IMR-90 (cell line): ENCODE results near the gene DUSP3. TPM values are rescaled to one million over a fixed set of nuclear protein-coding genes. Genes with fewer than 3 reads are reported as not detected.

ENCODE experiments used
- ATAC-seq: fragments of 200-7000 bp; cut with Tn5 transposase; 2 replicates; pipeline ENCODE4 v1.9.1; 2020; ENCODE audit warnings: low read depth, mild to moderate bottlenecking, moderate library complexity
- BruUV-seq: library from RNA; stranded (reverse); fragments of 400-500 nt; replicated peaks from 2 replicates; lab custom pipeline; 2021; lab: Mats Ljungman, UMichigan
- CTCF ChIA-PET: fragments of 300-600 bp; formaldehyde crosslinking; extraction: SDS; loops from one replicate; lab custom pipeline; 2021; ENCODE audit warnings: antibody characterized with exemption; lab: Yijun Ruan, JAX
- POLR2A ChIA-PET: fragments of 300-600 bp; sonication (Branson Sonifier 250); formaldehyde crosslinking; loops from one replicate; lab custom pipeline; 2022; ENCODE audit warnings: antibody characterized with exemption; ENCODE audit not compliant: unreplicated experiment; lab: Charles Lee
- DNase-seq: peaks from one replicate; pipeline ENCODE4 v3.0.0; 2013
- H2AFZ ChIP-seq: replicated peaks from 2 replicates; pipeline ENCODE3; 2013; ENCODE audit warnings: low read length, mild to moderate bottlenecking; ENCODE audit not compliant: poor library complexity
- H2AK5ac ChIP-seq: 2 replicates; pipeline ENCODE4 v1.6.1; 2013; ENCODE audit warnings: low read depth, low read length, inconsistent platforms
- H2AK9ac ChIP-seq: replicated peaks from 2 replicates; pipeline ENCODE3; 2013; ENCODE audit warnings: mild to moderate bottlenecking, low read depth, low read length, moderate library complexity; ENCODE audit not compliant: poor library complexity
- H2BK120ac ChIP-seq: 2 replicates; pipeline ENCODE4 v1.6.1; 2013; ENCODE audit warnings: low read depth, low read length, inconsistent platforms
- H2BK15ac ChIP-seq: 3 replicates; pipeline ENCODE4 v1.6.1; 2013; ENCODE audit warnings: low read depth, low read length, inconsistent platforms
- H2BK20ac ChIP-seq: 2 replicates; pipeline ENCODE4 v1.6.1; 2013; ENCODE audit warnings: low read depth, mild to moderate bottlenecking, inconsistent platforms, low read length, moderate library complexity
- H2BK5ac ChIP-seq: 2 replicates; pipeline ENCODE4 v1.6.1; 2013; ENCODE audit warnings: mild to moderate bottlenecking, low read depth, low read length, inconsistent platforms; ENCODE audit not compliant: poor library complexity, severe bottlenecking
- H3K14ac ChIP-seq: replicated peaks from 2 replicates; pipeline ENCODE4 v1.6.1; 2013; ENCODE audit warnings: low read depth, low read length, inconsistent platforms
- H3K18ac ChIP-seq: 2 replicates; pipeline ENCODE4 v1.6.1; 2013; ENCODE audit warnings: low read depth, low read length, control low read depth
- H3K23ac ChIP-seq: 2 replicates; pipeline ENCODE4 v1.6.1; 2013; ENCODE audit warnings: low read depth, low read length, inconsistent platforms
- H3K27ac ChIP-seq: 2 replicates; pipeline ENCODE4 v1.5.1; 2013; ENCODE audit warnings: mild to moderate bottlenecking, control low read depth, low read length; ENCODE audit not compliant: insufficient read depth
- H3K27me3 ChIP-seq: 2 replicates; pipeline ENCODE4 v1.6.1; 2013; ENCODE audit warnings: low read length; ENCODE audit not compliant: control insufficient read depth, insufficient read depth
- H3K36me3 ChIP-seq: 2 replicates; pipeline ENCODE4 v1.6.1; 2013; ENCODE audit warnings: low read length, mixed read lengths; ENCODE audit not compliant: control insufficient read depth, insufficient read depth
- H3K4ac ChIP-seq: 2 replicates; pipeline ENCODE4 v1.6.1; 2013; ENCODE audit warnings: low read depth, low read length, inconsistent platforms
- H3K4me1 ChIP-seq: 2 replicates; pipeline ENCODE4 v1.6.1; 2013; ENCODE audit warnings: low read length, mixed read lengths; ENCODE audit not compliant: control insufficient read depth, insufficient read depth
- H3K4me2 ChIP-seq: 2 replicates; pipeline ENCODE4 v1.6.1; 2013; ENCODE audit warnings: low read depth, mild to moderate bottlenecking, control low read depth, low read length, moderate library complexity
- H3K4me3 ChIP-seq: 2 replicates; pipeline ENCODE4 v1.5.1; 2013; ENCODE audit warnings: low read depth, mild to moderate bottlenecking, control low read depth, low read length, moderate library complexity; ENCODE audit not compliant: insufficient read depth
- H3K56ac ChIP-seq: 2 replicates; pipeline ENCODE4 v1.6.1; 2013; ENCODE audit warnings: low read length, inconsistent platforms; ENCODE audit not compliant: insufficient read depth; ENCODE audit errors: extremely low read depth
- H3K79me1 ChIP-seq, 2 experiments: 2 replicates each; pipeline ENCODE4 v1.6.1; 2013; ENCODE audit warnings: low read length in 2 of 2, inconsistent platforms in 1 of 2, low read depth in 1 of 2
- H3K9ac ChIP-seq: 2 replicates; pipeline ENCODE4 v1.6.1; 2013; ENCODE audit warnings: low read depth, low read length, control low read depth
- H3K9me1 ChIP-seq: 2 replicates; pipeline ENCODE4 v1.6.1; 2013; ENCODE audit warnings: low read length, inconsistent platforms; ENCODE audit not compliant: insufficient read depth
- H3K9me3 ChIP-seq: 2 replicates; pipeline ENCODE4 v1.6.1; 2013; ENCODE audit warnings: low read length; ENCODE audit not compliant: control insufficient read depth, insufficient read depth
- H4K20me1 ChIP-seq: 2 replicates; pipeline ENCODE4 v1.6.1; 2013; ENCODE audit warnings: low read length, inconsistent platforms; ENCODE audit not compliant: insufficient read depth
- H4K5ac ChIP-seq: 2 replicates; pipeline ENCODE4 v1.6.1; 2013; ENCODE audit warnings: mild to moderate bottlenecking, low read depth, low read length, control low read depth
- H4K8ac ChIP-seq, 2 experiments: 2 replicates each; pipeline ENCODE4 v1.6.1; 2013; ENCODE audit warnings: low read depth in 2 of 2, low read length in 2 of 2, control low read depth in 1 of 2, inconsistent platforms in 1 of 2
- H4K91ac ChIP-seq: 2 replicates; pipeline ENCODE4 v1.6.1; 2013; ENCODE audit warnings: low read depth, low read length, inconsistent platforms; ENCODE audit not compliant: insufficient read depth
- BHLHE40 ChIP-seq: fragments of 150-350 bp; IDR thresholded peaks from 2 replicates; pipeline ENCODE4 v1.6.1; 2016; ENCODE audit warnings: mild to moderate bottlenecking, low read depth, low read length
- CEBPB ChIP-seq: IDR thresholded peaks from 2 replicates; pipeline ENCODE4 v1.6.1; 2012; ENCODE audit warnings: low read depth, low read length, improper control_type of control experiment
- CHD1 ChIP-seq: IDR thresholded peaks from 2 replicates; pipeline ENCODE4 v1.6.1; 2012; ENCODE audit warnings: low read depth, low read length, improper control_type of control experiment
- ELK1 ChIP-seq: fragments of 150-350 bp; IDR thresholded peaks from 2 replicates; pipeline ENCODE4 v1.6.1; 2016; ENCODE audit warnings: low read depth, mild to moderate bottlenecking, low read length, moderate library complexity, borderline replicate concordance
- FOS ChIP-seq: fragments of 150-350 bp; IDR thresholded peaks from 2 replicates; pipeline ENCODE4 v1.6.1; 2016; ENCODE audit warnings: low read depth, low read length
- MAFK ChIP-seq: IDR thresholded peaks from 2 replicates; pipeline ENCODE4 v1.6.1; 2012; ENCODE audit warnings: low read depth, low read length, improper control_type of control experiment
- MAZ ChIP-seq: IDR thresholded peaks from 2 replicates; pipeline ENCODE4 v1.6.1; 2012; ENCODE audit warnings: low read depth, mild to moderate bottlenecking, low read length, improper control_type of control experiment, moderate library complexity, borderline replicate concordance
- MXI1 ChIP-seq: IDR thresholded peaks from 2 replicates; pipeline ENCODE4 v1.6.1; 2012; ENCODE audit warnings: low read depth, mild to moderate bottlenecking, low read length, moderate library complexity, borderline replicate concordance
- NFE2L2 ChIP-seq: fragments of 150-350 bp; IDR thresholded peaks from 2 replicates; pipeline ENCODE4 v1.6.1; 2016; ENCODE audit warnings: low read depth, mild to moderate bottlenecking, low read length
- POLR2A ChIP-seq: IDR thresholded peaks from 2 replicates; pipeline ENCODE4 v1.6.1; 2012; ENCODE audit warnings: mild to moderate bottlenecking, low read depth, low read length
- RAD21 ChIP-seq: IDR thresholded peaks from 2 replicates; pipeline ENCODE4 v1.6.1; 2012; ENCODE audit warnings: low read length, improper control_type of control experiment
- RCOR1 ChIP-seq: IDR thresholded peaks from 2 replicates; pipeline ENCODE4 v1.6.1; 2012; ENCODE audit warnings: mild to moderate bottlenecking, low read length, improper control_type of control experiment; ENCODE audit not compliant: insufficient replicate concordance
- RFX5 ChIP-seq: IDR thresholded peaks from 2 replicates; pipeline ENCODE4 v1.8.0; 2012; ENCODE audit warnings: low read depth, mild to moderate bottlenecking, low read length, moderate library complexity
- SMC3 ChIP-seq: fragments of 150-350 bp; IDR thresholded peaks from 2 replicates; pipeline ENCODE4 v1.6.1; 2016; ENCODE audit warnings: low read depth, mild to moderate bottlenecking, antibody characterized with exemption, low read length, moderate library complexity
- WGBS, 2 experiments: methylation state at CpG; one replicate each; pipeline versions ENCODE4 v1.1.5 to v1.1.7; 2013; ENCODE audit warnings: missing lambda C conversion rate in 2 of 2; ENCODE audit not compliant: insufficient read length in 1 of 2; ENCODE audit errors: extremely low coverage in 2 of 2; 5-methylcytosine and 5-hydroxymethylcytosine counted together
- dilution Hi-C: fragments of 300-500 bp; cut with HindIII; formaldehyde crosslinking; loops from one replicate; pipeline ENCODE4 v1.14.3; 2018; ENCODE audit warnings: low sequenced_read_pairs; ENCODE audit not compliant: unreplicated experiment
- in situ Hi-C: fragments of 300-500 bp; cut with MboI; formaldehyde crosslinking; loops from 3 replicates; pipeline ENCODE4 v1.14.3; 2019; ENCODE audit warnings: low sequenced_read_pairs, inconsistent platforms, mixed read lengths
- intact Hi-C: fragments of 100-400 bp; cut with micrococcal nuclease; formaldehyde crosslinking; loops from 2 replicates; pipeline ENCODE4 v1.10.0; 2022
- polyA plus RNA-seq, 3 experiments: library from polyadenylated mRNA; depleted of rRNA; stranded (reverse); fragments of >200 nt; gene quantifications; 2 replicates each; pipeline ENCODE4 v1.2.3, GENCODE V29; 2012; ENCODE audit warnings: low replicate concordance in 1 of 3
- total RNA-seq: library from RNA; depleted of rRNA; stranded (reverse); fragments of >200 nt; gene quantifications from 2 replicates; pipeline ENCODE4 v1.2.3, GENCODE V29; 2012
- TF ChIP-seq, protein P1 (sequence below): fragments of 150-350 bp; IDR thresholded peaks from 2 replicates; pipeline ENCODE4 v1.6.1; 2017; ENCODE audit warnings: mild to moderate bottlenecking, antibody characterized with exemption, low read length, low read depth
- TF ChIP-seq, protein P2 (sequence below): conservative IDR thresholded peaks from 2 replicates; pipeline ENCODE4 v1.5.1; 2012; ENCODE audit warnings: mild to moderate bottlenecking, low read depth, low read length, improper control_type of control experiment

The DUSP3 gene
- total and polyA plus RNA-seq, 2 of the 4 experiments (the other 2 are of a cell fraction) = 33.3 to 40.9 TPM

GRCh38 chr17:43771463-43771862, 7.3 kb downstream of the DUSP3 start:
- intact Hi-C loops (no loop called here), in situ Hi-C loops (no loop called here), dilution Hi-C loops (no loop called here)
- H4K8ac ChIP-seq = no peak overlapping the region
- no peak for ATAC-seq
- H2BK5ac ChIP-seq = no peak overlapping the region
- H4K5ac ChIP-seq = no peak overlapping the region
- H2BK15ac ChIP-seq = no peak overlapping the region
- H3K79me1 ChIP-seq = peaks cover 16 to 45% of the 10 kb centered on the region in 2 experiments; a peak in 3 of 4 replicates
- H4K20me1 ChIP-seq = peaks cover 23% of the 10 kb centered on the region
- CTCF ChIA-PET = interaction anchor here (1.0 kb wide), 1 partner anchor 77 kb away, joined by 3 read pairs; no protein-coding TSS in a partner anchor
- no peak overlapping the region for H3K4me3 ChIP-seq
- no peak overlapping the region for H2AK9ac ChIP-seq
- no peak overlapping the region for H3K56ac ChIP-seq
- 100% methylated on average over 1 of the region's 9 CpGs; no CpG with 5 or more reads in 1 of the 2 experiments for WGBS, 2 experiments
- H4K91ac ChIP-seq = no peak overlapping the region
- no peak overlapping the region for H3K27ac ChIP-seq
- POLR2A ChIA-PET = no interaction called here
- H3K4ac ChIP-seq = no peak overlapping the region
- H3K23ac ChIP-seq = no peak overlapping the region
- no peaks in the 10 kb centered on the region for H3K9me3 ChIP-seq
- H3K4me1 ChIP-seq = no peaks in the 10 kb centered on the region
- no peak for DNase-seq
- H2BK20ac ChIP-seq = no peak overlapping the region
- H3K18ac ChIP-seq = no peak overlapping the region
- no peak overlapping the region for H3K9ac ChIP-seq
- no peak for TF ChIP-seq CHD1
- TF ChIP-seq BHLHE40 = no peak
- TF ChIP-seq SMC3 = no peak
- no peak for TF ChIP-seq RAD21
- no peak for TF ChIP-seq RCOR1
- no peak for TF ChIP-seq ELK1
- no peak for TF ChIP-seq MXI1
- no peak for TF ChIP-seq CEBPB
- TF ChIP-seq, protein P1, sequence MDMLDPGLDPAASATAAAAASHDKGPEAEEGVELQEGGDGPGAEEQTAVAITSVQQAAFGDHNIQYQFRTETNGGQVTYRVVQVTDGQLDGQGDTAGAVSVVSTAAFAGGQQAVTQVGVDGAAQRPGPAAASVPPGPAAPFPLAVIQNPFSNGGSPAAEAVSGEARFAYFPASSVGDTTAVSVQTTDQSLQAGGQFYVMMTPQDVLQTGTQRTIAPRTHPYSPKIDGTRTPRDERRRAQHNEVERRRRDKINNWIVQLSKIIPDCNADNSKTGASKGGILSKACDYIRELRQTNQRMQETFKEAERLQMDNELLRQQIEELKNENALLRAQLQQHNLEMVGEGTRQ = no peak
- no peak for TF ChIP-seq MAZ
- no peak for TF ChIP-seq RFX5
- TF ChIP-seq, protein P2, sequence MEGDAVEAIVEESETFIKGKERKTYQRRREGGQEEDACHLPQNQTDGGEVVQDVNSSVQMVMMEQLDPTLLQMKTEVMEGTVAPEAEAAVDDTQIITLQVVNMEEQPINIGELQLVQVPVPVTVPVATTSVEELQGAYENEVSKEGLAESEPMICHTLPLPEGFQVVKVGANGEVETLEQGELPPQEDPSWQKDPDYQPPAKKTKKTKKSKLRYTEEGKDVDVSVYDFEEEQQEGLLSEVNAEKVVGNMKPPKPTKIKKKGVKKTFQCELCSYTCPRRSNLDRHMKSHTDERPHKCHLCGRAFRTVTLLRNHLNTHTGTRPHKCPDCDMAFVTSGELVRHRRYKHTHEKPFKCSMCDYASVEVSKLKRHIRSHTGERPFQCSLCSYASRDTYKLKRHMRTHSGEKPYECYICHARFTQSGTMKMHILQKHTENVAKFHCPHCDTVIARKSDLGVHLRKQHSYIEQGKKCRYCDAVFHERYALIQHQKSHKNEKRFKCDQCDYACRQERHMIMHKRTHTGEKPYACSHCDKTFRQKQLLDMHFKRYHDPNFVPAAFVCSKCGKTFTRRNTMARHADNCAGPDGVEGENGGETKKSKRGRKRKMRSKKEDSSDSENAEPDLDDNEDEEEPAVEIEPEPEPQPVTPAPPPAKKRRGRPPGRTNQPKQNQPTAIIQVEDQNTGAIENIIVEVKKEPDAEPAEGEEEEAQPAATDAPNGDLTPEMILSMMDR = no peak
- TF ChIP-seq MAFK = no peak
- TF ChIP-seq NFE2L2 = no peak
- no peak; the same call in 1 of the 2 replicates for TF ChIP-seq POLR2A
- no peak for TF ChIP-seq FOS
- no peak overlapping the region for H3K14ac ChIP-seq
- H3K9me1 ChIP-seq = peaks cover 21% of the 10 kb centered on the region
- H2AFZ ChIP-seq = no peak overlapping the region
- no peak overlapping the region for H2AK5ac ChIP-seq
- BruUV-seq = no TSS peak
- H3K27me3 ChIP-seq = no peaks in the 10 kb centered on the region
- H3K36me3 ChIP-seq = peaks cover 53% of the 10 kb centered on the region
- no peak overlapping the region for H3K4me2 ChIP-seq
- no peak overlapping the region for H2BK120ac ChIP-seq
